GM12878 (cell line): ENCODE results near the gene POLA1. TPM values are rescaled to one million over a fixed set of nuclear protein-coding genes. Genes with fewer than 3 reads are reported as not detected.

Source experiments
- ATAC-seq: fragments of 200-7000 bp; cut with Tn5 transposase; 3 replicates; pipeline ENCODE4 v1.9.1; 2020; ENCODE audit warnings: mild to moderate bottlenecking, moderate library complexity
- BruUV-seq: library from RNA; stranded (reverse); fragments of 400-500 nt; replicated peaks from 2 replicates; lab custom pipeline; 2021; lab: Mats Ljungman, UMichigan
- CTCF ChIA-PET: fragments of 300-600 bp; sonication (Branson Sonifier 250); formaldehyde crosslinking; extraction: SDS; loops from one replicate; lab custom pipeline; 2021; ENCODE audit warnings: inconsistent platforms; lab: Yijun Ruan, JAX
- POLR2A ChIA-PET: fragments of 350-600 bp; formaldehyde crosslinking; extraction: SDS; loops from one replicate; lab custom pipeline; 2021; ENCODE audit warnings: inconsistent platforms; lab: Charles Lee
- RAD21 ChIA-PET: fragments of 300-600 bp; sonication (Branson Sonifier 250); formaldehyde crosslinking; loops from one replicate; lab custom pipeline; 2023; ENCODE audit warnings: antibody characterized with exemption; ENCODE audit not compliant: unreplicated experiment; lab: Charles Lee
- SMC1A ChIA-PET: fragments of 300-600 bp; sonication (Branson Sonifier 250); formaldehyde crosslinking; loops from one replicate; lab custom pipeline; 2023; ENCODE audit not compliant: unreplicated experiment, uncharacterized antibody; lab: Charles Lee
- DNase-seq: peaks from one replicate; pipeline ENCODE4 v3.0.0-alpha.2; 2011; ENCODE audit warnings: low read depth, low spot score
- FAIRE-seq: peaks from 3 replicates; lab custom pipeline; 2011; peaks lifted over from hg19 to GRCh38; lab: Jason Lieb, UNC
- H2AFZ ChIP-seq: 2 replicates; pipeline ENCODE4 v1.6.0; 2011; ENCODE audit warnings: low read depth, low read length, control low read depth; ENCODE audit not compliant: control insufficient read depth
- H3K27ac ChIP-seq: 2 replicates; pipeline ENCODE4 v1.5.1; 2011; ENCODE audit warnings: control low read depth; ENCODE audit not compliant: control insufficient read depth, insufficient read depth
- H3K27me3 ChIP-seq, 2 experiments: replicated peaks in 1 of 2; 2 replicates each; pipeline versions ENCODE4 v1.6.0 to v1.6.1; 2011; ENCODE audit warnings: low read length in 1 of 2; ENCODE audit not compliant: control insufficient read depth in 2 of 2, insufficient read depth in 2 of 2
- H3K36me3 ChIP-seq, 2 experiments: 2 replicates each; pipeline ENCODE4 v1.5.1; 2011; ENCODE audit warnings: low read length in 1 of 2; ENCODE audit not compliant: control insufficient read depth in 2 of 2, insufficient read depth in 2 of 2
- H3K4me1 ChIP-seq: 2 replicates; pipeline ENCODE4 v1.6.1; 2011; ENCODE audit warnings: mild to moderate bottlenecking, low read length, moderate library complexity, mixed read lengths; ENCODE audit not compliant: control insufficient read depth, insufficient read depth
- H3K4me2 ChIP-seq: 2 replicates; pipeline ENCODE4 v1.6.0; 2011; ENCODE audit warnings: control low read depth; ENCODE audit not compliant: control insufficient read depth, insufficient read depth
- H3K4me3 ChIP-seq: fragments of 200-600 bp; sonication (generic); 2 replicates; pipeline ENCODE4 v1.5.1; 2016
- H3K79me2 ChIP-seq: 2 replicates; pipeline ENCODE4 v1.6.0; 2011; ENCODE audit warnings: low read length; ENCODE audit not compliant: control insufficient read depth, insufficient read depth
- H3K9ac ChIP-seq: 2 replicates; pipeline ENCODE4 v1.8.0; 2011; ENCODE audit warnings: low read length, control low read depth, mixed read lengths; ENCODE audit not compliant: control insufficient read depth, insufficient read depth
- H3K9me3 ChIP-seq: replicated peaks from 3 replicates; pipeline ENCODE4 v1.5.1; 2011; ENCODE audit warnings: mild to moderate bottlenecking, low read length; ENCODE audit not compliant: control insufficient read depth, insufficient read depth
- H4K20me1 ChIP-seq: 2 replicates; pipeline ENCODE4 v1.6.0; 2011; ENCODE audit not compliant: control insufficient read depth, insufficient read depth
- CEBPB ChIP-seq, 2 experiments: fragments of 150-350 bp in 1 of 2; IDR thresholded peaks; 2 replicates each; pipeline ENCODE4 v1.6.1; 2012 to 2014; ENCODE audit warnings: low read depth in 2 of 2, low read length in 2 of 2, borderline replicate concordance in 1 of 2, inconsistent platforms in 1 of 2
- CHD4 ChIP-seq: fragments of 200-600 bp; sonication (generic); IDR thresholded peaks from 2 replicates; pipeline ENCODE4 v1.6.1; 2016; ENCODE audit warnings: mild to moderate bottlenecking
- ESRRA ChIP-seq: IDR thresholded peaks from 2 replicates; pipeline ENCODE4 v1.6.1; 2012; ENCODE audit warnings: mild to moderate bottlenecking, low read length, improper control_type of control experiment
- HCFC1 ChIP-seq: fragments of 150-350 bp; IDR thresholded peaks from 2 replicates; pipeline ENCODE4 v1.6.1; 2014; ENCODE audit warnings: low read length
- MEF2A ChIP-seq: IDR thresholded peaks from 2 replicates; pipeline ENCODE4 v1.6.1; 2011; ENCODE audit warnings: low read depth, mild to moderate bottlenecking, low read length, moderate library complexity; ENCODE audit not compliant: insufficient read depth
- MTA2 ChIP-seq: fragments of 450-650 bp; IDR thresholded peaks from 2 replicates; pipeline ENCODE4 v1.6.1; 2016; ENCODE audit warnings: low read depth, mild to moderate bottlenecking, moderate library complexity
- NR2C1 ChIP-seq: fragments of 450-650 bp; IDR thresholded peaks from 2 replicates; pipeline ENCODE4 v1.6.1; 2017; ENCODE audit warnings: antibody characterized with exemption, mild to moderate bottlenecking, moderate library complexity
- PAX5 ChIP-seq: IDR thresholded peaks from 2 replicates; pipeline ENCODE4 v1.6.1; 2011; ENCODE audit warnings: low read depth, low read length, borderline replicate concordance
- RAD21 ChIP-seq: IDR thresholded peaks from 2 replicates; pipeline ENCODE4 v1.6.1; 2011; ENCODE audit warnings: mild to moderate bottlenecking, low read depth, low read length, moderate library complexity; ENCODE audit not compliant: insufficient read depth
- SREBF2 ChIP-seq: IDR thresholded peaks from 2 replicates; pipeline ENCODE4 v1.6.1; 2012; ENCODE audit warnings: mild to moderate bottlenecking, low read length
- SRF ChIP-seq, 2 experiments: IDR thresholded peaks; 2 replicates each; pipeline ENCODE4 v1.6.1; 2011; ENCODE audit warnings: low read depth in 2 of 2, low read length in 2 of 2, mild to moderate bottlenecking in 1 of 2, moderate library complexity in 1 of 2
- TCF12 ChIP-seq: IDR thresholded peaks from 2 replicates; pipeline ENCODE4 v1.6.1; 2011; ENCODE audit warnings: low read depth, mild to moderate bottlenecking, low read length
- ZNF217 ChIP-seq: fragments of 450-650 bp; IDR thresholded peaks from 2 replicates; pipeline ENCODE4 v1.6.1; 2017; ENCODE audit warnings: antibody characterized with exemption, mild to moderate bottlenecking
- WGBS: methylation state at CpG from one replicate; pipeline ENCODE4 v1.1.6; 2016; ENCODE audit warnings: low lambda C conversion rate; ENCODE audit not compliant: insufficient replicate concordance, insufficient coverage; ENCODE audit errors: missing lambda C conversion rate; 5-methylcytosine and 5-hydroxymethylcytosine counted together
- in situ Hi-C: fragments of 300-500 bp; cut with MboI; formaldehyde crosslinking; loops from 9 replicates; pipeline ENCODE4 v1.14.3; 2018; ENCODE audit warnings: mixed read lengths
- intact Hi-C: fragments of 100-400 bp; cut with micrococcal nuclease; formaldehyde crosslinking; loops from one replicate; pipeline ENCODE4 v1.14.2; 2022; ENCODE audit not compliant: unreplicated experiment
- polyA plus RNA-seq, 11 experiments: library from polyadenylated mRNA; depleted of rRNA in 4 of 11; unstranded in 6 of 11; stranded (reverse) in 5 of 11; fragments of >200 nt; fragmentation: Nextera tagmentation in 4 of 11; fragmentation: Illumina TruSeq in 1 of 11; extraction: Ambion mirVana in 4 of 11; extraction: Trizol in 1 of 11; gene quantifications; 1 replicate in 1 of 11; 2 replicates in 10 of 11; pipeline versions ENCODE4 v1.2.1 to v1.2.3, GENCODE V29; 2011 to 2016; ENCODE audit warnings: inconsistent platforms in 2 of 11, missing spikeins in 2 of 11, low read depth in 1 of 11
- total RNA-seq, 4 experiments: library from RNA; depleted of rRNA in 3 of 4; stranded (reverse); fragments of >200 nt in 3 of 4; fragmentation: Illumina TruSeq in 1 of 4; extraction: Trizol in 1 of 4; gene quantifications; 2 replicates each; pipeline versions ENCODE4 v1.2.1 to v1.2.3, GENCODE V29; 2013 to 2021
- TF ChIP-seq, protein P1 (sequence below): fragments of 450-650 bp; formaldehyde crosslinking; IDR thresholded peaks from 2 replicates; pipeline ENCODE4 v1.4.0; 2020; ENCODE audit warnings: mild to moderate bottlenecking, moderate library complexity
- TF ChIP-seq, protein P2 (sequence below): fragments of 450-650 bp; IDR thresholded peaks from 2 replicates; pipeline ENCODE4 v1.6.1; 2017; ENCODE audit warnings: mild to moderate bottlenecking, moderate library complexity
- TF ChIP-seq, protein P3 (sequence below): fragments of 450-650 bp; IDR thresholded peaks from 2 replicates; pipeline ENCODE4 v1.6.1; 2017; ENCODE audit warnings: borderline replicate concordance

POLA1 gene
- total and polyA plus RNA-seq, 10 of the 15 experiments (the other 5 are each of a cell fraction or from before 2014, with no cell fraction given), result 6.5 to 34.7 (median 24.8) TPM

DNA sequence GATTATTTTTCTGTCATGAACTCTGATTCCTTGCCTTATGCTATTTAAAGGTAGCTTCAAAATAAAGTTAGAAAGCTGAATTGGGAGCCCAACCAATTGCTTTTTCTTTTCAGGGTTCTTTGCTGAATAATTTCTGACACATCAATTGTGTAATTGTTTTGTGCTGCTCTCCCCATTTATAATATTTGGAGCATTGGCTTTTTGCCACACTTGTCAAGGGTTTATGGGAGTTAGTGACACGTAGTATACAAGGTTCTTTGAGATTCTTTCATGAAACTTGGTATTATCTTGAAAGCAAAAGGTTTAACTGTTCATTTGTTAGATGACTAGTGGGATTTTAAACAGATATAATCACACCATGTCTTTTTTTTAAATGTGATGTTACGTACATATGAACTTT lies 80.9 kb downstream of the POLA1 start:
- Histone ChIP-seq H3K4me1 (peaks cover 13% of the 10 kb centered on the region), H3K79me2 (no peaks in the 10 kb centered on the region), H3K27me3 (no peaks in the 10 kb centered on the region), H3K9me3 (no peaks in the 10 kb centered on the region), H4K20me1 (no peaks in the 10 kb centered on the region), H2AFZ (no peak overlapping the region), H3K36me3 (no peaks in the 10 kb centered on the region), H3K4me3 (no peak overlapping the region), H3K4me2 (no peak overlapping the region), H3K9ac (no peak overlapping the region), H3K27ac (no peak overlapping the region)
- ChIA-PET CTCF (interaction anchor here (0.8 to 1.5 kb wide), 2 partner anchors 23 to 64 kb away, joined by 3 read pairs; no protein-coding TSS in a partner anchor), SMC1A (interaction anchor here (1.2 kb wide), 1 partner anchor 21 kb away, joined by 4 read pairs; no protein-coding TSS in a partner anchor), POLR2A (interaction anchor here (1.4 kb wide), 1 partner anchor 369 kb away, joined by 3 read pairs; no protein-coding TSS in a partner anchor), RAD21 (no interaction called here)
- BruUV-seq, result no TSS peak
- no peak for FAIRE-seq
- intact Hi-C loops, result no loop called here
- DNase-seq, result no peak
- no peak for ATAC-seq
- TF ChIP-seq, protein P1, sequence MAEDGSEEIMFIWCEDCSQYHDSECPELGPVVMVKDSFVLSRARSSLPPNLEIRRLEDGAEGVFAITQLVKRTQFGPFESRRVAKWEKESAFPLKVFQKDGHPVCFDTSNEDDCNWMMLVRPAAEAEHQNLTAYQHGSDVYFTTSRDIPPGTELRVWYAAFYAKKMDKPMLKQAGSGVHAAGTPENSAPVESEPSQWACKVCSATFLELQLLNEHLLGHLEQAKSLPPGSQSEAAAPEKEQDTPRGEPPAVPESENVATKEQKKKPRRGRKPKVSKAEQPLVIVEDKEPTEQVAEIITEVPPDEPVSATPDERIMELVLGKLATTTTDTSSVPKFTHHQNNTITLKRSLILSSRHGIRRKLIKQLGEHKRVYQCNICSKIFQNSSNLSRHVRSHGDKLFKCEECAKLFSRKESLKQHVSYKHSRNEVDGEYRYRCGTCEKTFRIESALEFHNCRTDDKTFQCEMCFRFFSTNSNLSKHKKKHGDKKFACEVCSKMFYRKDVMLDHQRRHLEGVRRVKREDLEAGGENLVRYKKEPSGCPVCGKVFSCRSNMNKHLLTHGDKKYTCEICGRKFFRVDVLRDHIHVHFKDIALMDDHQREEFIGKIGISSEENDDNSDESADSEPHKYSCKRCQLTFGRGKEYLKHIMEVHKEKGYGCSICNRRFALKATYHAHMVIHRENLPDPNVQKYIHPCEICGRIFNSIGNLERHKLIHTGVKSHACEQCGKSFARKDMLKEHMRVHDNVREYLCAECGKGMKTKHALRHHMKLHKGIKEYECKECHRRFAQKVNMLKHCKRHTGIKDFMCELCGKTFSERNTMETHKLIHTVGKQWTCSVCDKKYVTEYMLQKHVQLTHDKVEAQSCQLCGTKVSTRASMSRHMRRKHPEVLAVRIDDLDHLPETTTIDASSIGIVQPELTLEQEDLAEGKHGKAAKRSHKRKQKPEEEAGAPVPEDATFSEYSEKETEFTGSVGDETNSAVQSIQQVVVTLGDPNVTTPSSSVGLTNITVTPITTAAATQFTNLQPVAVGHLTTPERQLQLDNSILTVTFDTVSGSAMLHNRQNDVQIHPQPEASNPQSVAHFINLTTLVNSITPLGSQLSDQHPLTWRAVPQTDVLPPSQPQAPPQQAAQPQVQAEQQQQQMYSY (CRISPR knock-in tag), result no peak
- TF ChIP-seq TCF12 (no peak), NR2C1 (no peak), ZNF217 (no peak), RAD21 (no peak), HCFC1 (no peak), ESRRA (no peak), MEF2A (no peak), CHD4 (no peak), SREBF2 (no peak), CEBPB (IDR thresholded peaks at IDR 0.05; ENCODE audit: borderline replicate concordance in 1 of 2, low read depth in 2 of 2, low read length in 2 of 2) (no peak), SRF (IDR thresholded peaks at IDR 0.05; ENCODE audit: low read depth in 2 of 2, low read length in 2 of 2) (no peak), PAX5 (no peak), MTA2 (no peak)
- TF ChIP-seq, protein P2, sequence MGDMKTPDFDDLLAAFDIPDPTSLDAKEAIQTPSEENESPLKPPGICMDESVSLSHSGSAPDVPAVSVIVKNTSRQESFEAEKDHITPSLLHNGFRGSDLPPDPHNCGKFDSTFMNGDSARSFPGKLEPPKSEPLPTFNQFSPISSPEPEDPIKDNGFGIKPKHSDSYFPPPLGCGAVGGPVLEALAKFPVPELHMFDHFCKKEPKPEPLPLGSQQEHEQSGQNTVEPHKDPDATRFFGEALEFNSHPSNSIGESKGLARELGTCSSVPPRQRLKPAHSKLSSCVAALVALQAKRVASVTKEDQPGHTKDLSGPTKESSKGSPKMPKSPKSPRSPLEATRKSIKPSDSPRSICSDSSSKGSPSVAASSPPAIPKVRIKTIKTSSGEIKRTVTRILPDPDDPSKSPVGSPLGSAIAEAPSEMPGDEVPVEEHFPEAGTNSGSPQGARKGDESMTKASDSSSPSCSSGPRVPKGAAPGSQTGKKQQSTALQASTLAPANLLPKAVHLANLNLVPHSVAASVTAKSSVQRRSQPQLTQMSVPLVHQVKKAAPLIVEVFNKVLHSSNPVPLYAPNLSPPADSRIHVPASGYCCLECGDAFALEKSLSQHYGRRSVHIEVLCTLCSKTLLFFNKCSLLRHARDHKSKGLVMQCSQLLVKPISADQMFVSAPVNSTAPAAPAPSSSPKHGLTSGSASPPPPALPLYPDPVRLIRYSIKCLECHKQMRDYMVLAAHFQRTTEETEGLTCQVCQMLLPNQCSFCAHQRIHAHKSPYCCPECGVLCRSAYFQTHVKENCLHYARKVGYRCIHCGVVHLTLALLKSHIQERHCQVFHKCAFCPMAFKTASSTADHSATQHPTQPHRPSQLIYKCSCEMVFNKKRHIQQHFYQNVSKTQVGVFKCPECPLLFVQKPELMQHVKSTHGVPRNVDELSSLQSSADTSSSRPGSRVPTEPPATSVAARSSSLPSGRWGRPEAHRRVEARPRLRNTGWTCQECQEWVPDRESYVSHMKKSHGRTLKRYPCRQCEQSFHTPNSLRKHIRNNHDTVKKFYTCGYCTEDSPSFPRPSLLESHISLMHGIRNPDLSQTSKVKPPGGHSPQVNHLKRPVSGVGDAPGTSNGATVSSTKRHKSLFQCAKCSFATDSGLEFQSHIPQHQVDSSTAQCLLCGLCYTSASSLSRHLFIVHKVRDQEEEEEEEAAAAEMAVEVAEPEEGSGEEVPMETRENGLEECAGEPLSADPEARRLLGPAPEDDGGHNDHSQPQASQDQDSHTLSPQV, result no peak
- TF ChIP-seq, protein P3, sequence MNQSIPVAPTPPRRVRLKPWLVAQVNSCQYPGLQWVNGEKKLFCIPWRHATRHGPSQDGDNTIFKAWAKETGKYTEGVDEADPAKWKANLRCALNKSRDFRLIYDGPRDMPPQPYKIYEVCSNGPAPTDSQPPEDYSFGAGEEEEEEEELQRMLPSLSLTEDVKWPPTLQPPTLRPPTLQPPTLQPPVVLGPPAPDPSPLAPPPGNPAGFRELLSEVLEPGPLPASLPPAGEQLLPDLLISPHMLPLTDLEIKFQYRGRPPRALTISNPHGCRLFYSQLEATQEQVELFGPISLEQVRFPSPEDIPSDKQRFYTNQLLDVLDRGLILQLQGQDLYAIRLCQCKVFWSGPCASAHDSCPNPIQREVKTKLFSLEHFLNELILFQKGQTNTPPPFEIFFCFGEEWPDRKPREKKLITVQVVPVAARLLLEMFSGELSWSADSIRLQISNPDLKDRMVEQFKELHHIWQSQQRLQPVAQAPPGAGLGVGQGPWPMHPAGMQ, result no peak
- 56% methylated on average over 2 of the region's 2 CpGs for WGBS
- in situ Hi-C loops, result no loop called here
